Measurements from ENCODE around the gene GLI1.
A peak's percentile ranks its signal among the peaks of the same experiment; 100 is the strongest.

The GLI1 gene

DNA sequence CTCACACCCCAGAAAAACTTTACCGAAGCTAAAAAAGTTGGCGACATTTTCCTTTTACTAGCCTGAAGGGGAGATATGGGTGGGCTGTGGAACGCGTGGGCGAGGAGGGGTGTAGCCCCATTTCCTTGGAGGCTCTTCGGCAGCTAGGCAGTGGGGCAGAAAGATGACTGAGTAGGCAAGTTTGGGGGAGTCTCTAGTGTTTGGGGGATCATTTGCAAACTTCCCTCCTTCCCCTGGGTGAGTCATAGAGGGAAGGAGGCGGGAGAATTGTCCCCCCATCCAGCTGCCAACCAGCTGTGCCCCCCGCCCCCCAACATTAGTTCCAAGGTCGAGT, 2.3 kb downstream of the GLI1 start:
- no peak for DNase-seq

GRCh38 chr12:57462251-57462911, 2.8 kb downstream of the GLI1 start:
- peak; percentile 93 for DNase-seq

- DNase-seq = no peak
Observed at GRCh38 chr12:57462912-57463253, 3.3 kb downstream of the GLI1 start.

GRCh38 chr12:57464569-57464968, 5.0 kb downstream of the GLI1 start:
- DNase-seq = no peak

DNA sequence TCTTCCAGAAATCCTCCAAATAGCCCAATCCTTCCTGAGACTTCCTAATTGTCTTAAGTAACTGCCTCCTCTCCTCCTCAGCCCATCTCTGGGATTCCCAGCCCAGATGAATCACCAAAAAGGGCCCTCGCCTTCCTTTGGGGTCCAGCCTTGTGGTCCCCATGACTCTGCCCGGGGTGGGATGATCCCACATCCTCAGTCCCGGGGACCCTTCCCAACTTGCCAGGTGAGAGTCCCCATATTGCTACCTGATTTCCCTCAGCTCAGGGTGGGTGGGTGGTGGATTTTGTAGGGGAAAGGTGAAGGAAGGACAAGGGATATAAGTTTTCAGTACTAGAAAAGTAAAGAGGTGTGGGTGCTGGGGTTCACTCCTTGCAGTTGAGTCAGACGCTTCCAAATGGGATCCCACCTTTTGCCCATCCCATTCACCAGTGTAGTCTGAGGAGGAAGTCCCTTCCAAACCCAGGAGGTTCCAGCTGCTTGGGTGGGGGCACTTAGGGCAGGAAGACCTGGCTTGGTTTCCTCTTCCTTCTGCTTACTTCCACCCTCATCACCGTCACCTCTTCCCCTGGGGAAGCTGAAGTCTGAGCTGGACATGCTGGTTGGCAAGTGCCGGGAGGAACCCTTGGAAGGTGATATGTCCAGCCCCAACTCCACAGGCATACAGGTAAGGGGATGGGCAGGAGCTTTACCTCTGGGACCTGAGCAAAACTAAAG, 5.6 kb downstream of the GLI1 start:
- DNase-seq = no peak

DNA sequence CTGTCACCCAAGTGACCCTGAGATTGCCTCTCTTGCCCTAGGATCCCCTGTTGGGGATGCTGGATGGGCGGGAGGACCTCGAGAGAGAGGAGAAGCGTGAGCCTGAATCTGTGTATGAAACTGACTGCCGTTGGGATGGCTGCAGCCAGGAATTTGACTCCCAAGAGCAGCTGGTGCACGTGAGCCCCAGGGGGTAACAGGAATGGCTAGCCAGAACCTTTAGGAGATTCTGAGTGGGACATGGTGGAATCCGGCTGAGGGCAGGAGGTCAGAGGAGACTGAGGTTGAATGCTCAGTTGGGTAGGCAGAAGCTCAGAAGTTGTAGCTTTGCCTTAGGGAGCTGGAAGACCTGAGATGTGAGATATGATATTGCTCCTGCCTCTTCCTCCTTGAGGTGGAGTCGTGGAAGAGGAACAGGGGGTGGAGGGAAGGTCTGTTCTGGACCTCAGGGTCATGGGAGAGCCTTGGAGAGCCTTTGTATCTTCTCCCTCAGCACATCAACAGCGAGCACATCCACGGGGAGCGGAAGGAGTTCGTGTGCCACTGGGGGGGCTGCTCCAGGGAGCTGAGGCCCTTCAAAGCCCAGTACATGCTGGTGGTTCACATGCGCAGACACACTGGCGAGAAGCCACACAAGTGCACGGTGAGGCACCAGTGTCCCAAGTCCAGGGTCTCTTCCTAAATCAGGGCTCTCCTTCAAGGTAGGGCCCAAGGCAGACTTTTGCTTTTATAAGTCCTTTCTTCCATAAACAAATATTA, 6.3 kb downstream of the GLI1 start:
- DNase-seq = no peak

GRCh38 chr12:57467212-57467874, 7.8 kb downstream of the GLI1 start:
- DNase-seq = no peak

DNA sequence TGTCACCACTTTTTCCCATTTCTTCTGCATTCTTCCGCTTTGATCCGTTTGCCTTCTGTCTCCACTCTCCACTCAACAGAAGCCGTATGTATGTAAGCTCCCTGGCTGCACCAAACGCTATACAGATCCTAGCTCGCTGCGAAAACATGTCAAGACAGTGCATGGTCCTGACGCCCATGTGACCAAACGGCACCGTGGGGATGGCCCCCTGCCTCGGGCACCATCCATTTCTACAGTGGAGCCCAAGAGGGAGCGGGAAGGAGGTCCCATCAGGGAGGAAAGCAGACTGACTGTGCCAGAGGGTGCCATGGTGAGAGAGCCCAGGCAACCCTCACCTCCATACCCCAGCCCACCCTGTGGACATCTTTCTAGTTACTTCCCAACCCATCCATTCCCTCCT, 8.3 kb downstream of the GLI1 start:
- no peak for DNase-seq

GRCh38 chr12:57469296-57470164, 9.9 kb downstream of the GLI1 start:
- DNase-seq = no peak

- DNase-seq = no peak
Observed at GRCh38 chr12:57470286-57470969, 10.8 kb downstream of the GLI1 start.

DNA sequence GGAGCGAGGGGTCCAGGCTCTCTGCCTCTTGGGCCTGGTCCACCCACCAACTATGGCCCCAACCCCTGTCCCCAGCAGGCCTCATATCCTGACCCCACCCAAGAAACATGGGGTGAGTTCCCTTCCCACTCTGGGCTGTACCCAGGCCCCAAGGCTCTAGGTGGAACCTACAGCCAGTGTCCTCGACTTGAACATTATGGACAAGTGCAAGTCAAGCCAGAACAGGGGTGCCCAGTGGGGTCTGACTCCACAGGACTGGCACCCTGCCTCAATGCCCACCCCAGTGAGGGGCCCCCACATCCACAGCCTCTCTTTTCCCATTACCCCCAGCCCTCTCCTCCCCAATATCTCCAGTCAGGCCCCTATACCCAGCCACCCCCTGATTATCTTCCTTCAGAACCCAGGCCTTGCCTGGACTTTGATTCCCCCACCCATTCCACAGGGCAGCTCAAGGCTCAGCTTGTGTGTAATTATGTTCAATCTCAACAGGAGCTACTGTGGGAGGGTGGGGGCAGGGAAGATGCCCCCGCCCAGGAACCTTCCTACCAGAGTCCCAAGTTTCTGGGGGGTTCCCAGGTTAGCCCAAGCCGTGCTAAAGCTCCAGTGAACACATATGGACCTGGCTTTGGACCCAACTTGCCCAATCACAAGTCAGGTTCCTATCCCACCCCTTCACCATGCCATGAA, 11.5 kb downstream of the GLI1 start:
- no peak for DNase-seq

- no peak for DNase-seq
Observed at GRCh38 chr12:57471661-57472060, 12.1 kb downstream of the GLI1 start.

- DNase-seq = no peak
Observed at GRCh38 chr12:57472391-57472790, 12.8 kb downstream of the GLI1 start.

- DNase-seq = no peak
Observed at GRCh38 chr12:57473392-57473791, 13.8 kb downstream of the GLI1 start.

DNA sequence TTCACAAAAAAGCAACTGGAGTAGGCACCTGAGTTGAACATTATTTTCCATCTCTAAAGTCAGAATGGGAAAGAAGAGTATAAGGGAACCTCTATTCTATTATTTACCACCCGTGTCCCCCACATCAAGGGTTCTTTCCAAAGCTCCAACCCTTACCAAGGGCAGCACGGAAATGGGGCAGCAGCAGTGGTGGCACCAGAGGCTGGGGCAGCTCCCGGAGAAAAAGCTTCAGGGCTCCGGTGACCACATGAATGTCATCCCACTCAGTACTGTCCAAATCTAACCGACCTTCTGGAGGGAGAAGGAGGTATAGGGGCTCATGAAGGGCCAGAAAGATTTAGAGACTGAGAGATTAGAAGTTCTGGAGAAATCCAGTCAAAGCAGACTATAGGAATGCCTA, 14.3 kb downstream of the GLI1 start:
- no peak for DNase-seq

DNA sequence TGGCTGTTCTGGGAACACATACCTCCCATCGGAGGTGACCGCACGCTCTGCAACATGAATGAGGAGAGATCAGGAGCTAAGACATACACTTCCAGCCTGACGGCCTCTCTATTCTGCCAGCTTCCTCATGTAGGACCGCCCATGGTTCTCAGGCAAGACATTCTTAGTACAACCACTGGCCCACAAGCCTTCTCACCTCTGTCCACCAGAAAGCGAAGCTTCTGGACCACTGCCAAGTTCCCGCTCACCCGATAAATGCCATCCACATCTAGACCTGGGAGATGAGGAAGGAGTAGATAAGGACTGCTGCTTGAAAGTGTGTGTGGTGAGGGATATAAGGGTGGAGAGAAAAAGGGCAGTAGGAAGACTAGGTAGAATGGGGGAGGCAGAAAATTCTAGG, 14.8 kb downstream of the GLI1 start:
- DNase-seq = no peak

GRCh38 chr12:57474862-57475261, 15.3 kb downstream of the GLI1 start:
- no peak for DNase-seq

DNA sequence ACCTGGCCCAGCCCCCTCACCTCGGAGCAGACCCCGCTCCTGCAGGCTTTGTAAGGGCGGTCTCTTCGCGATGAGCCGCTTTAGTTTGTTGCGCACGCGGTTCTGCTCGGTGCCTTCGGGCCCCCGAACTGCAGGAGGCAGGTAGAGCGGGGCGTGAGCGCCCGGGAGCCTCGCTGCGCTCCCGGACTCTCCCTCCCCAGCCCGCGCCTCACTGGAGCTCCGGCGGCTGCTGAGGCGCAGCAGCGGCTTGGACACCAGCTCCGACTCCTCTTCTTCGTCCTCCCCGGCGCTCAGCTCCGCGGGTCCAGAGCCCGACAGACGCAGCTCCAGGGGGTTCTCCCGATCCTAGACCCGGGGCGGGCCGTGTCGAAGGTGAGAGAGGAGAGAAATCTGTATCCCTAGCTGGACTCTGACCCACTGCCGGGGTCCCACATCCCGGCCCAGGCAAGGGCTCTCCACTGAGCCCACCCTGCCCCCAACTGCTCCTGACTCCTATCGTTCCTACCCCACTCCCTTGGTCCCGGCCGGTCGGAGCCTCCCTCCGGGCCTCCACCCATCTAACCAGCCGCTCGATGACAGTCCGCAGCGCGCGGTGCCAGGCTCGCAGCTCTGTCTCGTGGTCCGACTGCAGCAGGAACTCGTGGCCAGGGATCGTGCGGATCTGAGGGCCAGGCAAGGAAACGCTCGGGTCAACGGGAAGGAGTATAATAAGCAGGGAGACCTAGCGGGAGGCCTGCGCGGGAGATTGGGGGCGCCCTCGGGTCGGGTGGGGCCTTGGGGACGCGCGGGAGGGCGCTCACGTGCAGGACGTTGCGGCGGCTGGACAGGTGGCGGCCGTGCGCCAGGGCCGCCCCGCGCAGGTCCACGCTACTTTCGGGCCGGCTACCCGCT, 15.9 kb downstream of the GLI1 start:
- DNase-seq = no peak

- DNase-seq = peak; percentile 86
Observed at GRCh38 chr12:57476162-57476992, 16.8 kb downstream of the GLI1 start.

All from stimulated activated CD8-positive, alpha-beta memory T cell treated with anti-CD3 and anti-CD28 coated beads, Interleukin-4, amount 100 ng/mL, for 48 hours (primary cell).